ACHN (cell line): Measurements from ENCODE around the gene MARVELD1.

ENCODE experiments used
- DNase-seq: peaks from one replicate; pipeline ENCODE4 v3.0.0-alpha.2; 2015
- in situ Hi-C: cut with HindIII; loops from 2 replicates; pipeline ENCODE4 v1.10.0; 2017; ENCODE audit warnings: low sequenced_read_pairs, low pct_ligation_motif_present, low pct_unique_long_range_greater_than_20kb

MARVELD1 gene

DNA sequence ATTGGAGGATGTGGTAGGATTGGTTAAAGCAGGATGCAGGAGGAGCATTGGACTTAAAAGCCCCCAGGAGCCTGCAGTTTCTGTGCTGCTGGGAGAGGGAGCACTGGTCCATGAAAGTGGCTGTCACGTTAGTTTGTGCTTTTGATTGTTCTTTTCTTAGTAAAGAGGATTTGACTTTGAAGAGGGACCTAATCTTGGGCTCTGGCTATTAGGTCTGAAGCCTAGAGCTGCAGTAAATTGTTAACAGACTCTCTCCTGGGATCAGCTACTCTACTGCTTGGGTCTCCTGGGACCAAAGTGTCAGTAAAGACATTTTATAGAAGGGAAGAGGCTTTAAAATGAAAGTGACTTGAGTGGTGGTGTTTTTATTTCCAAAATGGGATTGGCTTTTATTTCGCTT lies 27.1 kb downstream of the MARVELD1 start:
- in situ Hi-C loops, result no loop called here

DNA sequence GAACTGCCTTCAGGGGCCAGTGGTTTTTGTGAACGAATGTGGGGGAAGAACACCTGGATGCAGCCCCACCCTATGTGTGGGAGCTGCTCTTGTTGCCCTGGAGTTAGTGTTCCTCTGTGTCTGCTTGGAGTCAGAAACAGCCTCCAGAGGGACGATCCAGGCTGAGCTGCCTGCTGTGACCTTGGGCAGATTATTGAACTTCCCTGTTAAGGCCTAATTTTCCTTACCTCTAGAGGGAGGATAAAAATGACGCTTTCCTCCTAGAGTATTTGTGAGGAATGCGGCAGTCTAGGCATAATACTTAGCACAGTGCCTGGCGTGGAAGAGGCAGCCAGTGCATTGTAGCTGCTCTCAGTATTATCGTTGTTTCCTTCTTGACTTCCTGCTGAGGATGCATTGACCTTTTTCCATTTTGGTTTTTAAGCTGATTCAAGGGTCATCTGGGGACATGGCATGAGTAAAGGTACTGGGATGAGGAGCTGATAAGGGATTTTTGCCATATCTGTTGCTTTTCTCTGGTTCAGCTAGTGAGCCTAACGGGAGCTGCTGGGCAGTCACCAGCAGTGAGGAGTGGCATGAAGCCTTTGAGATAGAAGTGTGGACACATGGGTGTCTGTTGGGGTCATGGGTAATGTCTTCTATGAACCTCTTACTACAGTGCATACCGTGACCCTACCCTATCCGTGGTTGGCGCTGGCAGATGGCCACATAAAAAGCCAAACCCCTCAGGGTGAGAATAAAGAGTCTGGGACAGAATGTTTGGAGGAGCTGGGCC lies 29.8 kb downstream of the MARVELD1 start:
- in situ Hi-C loops, result no loop called here
- no peak for DNase-seq

More for the DNA sequence above, 27.1 kb downstream of the MARVELD1 start:
- no peak for DNase-seq

DNA sequence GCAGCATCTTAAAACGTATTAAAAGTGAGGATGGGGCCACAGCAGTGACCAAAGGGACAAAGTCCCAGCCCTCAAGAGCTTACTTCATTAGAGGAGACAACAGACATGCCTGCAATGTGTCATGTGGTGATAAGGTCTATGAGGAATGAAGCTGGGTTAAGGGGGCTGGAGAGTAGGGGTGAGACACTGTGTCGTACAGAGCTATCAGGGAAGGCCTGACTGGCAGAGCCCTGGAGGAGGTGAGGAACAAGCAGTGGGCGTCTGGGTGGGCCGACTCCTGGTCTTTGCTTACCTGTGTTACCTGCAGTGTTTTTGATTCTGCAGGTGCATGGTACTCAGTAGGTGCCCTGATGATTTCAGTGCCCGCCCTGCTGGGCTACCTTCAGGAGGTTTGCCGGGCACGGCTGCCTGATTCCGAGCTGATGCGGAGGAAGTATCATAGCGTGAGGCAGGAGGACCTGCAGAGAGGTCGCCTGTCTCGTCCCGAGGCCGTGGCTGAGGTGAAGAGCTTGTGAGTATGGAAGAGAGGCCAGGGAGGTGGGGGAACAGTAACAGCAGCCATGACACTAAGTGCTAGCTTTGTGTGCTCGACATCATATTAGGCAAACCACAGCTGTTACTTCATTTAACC lies 31.0 kb downstream of the MARVELD1 start:
- no peak for DNase-seq
- in situ Hi-C loops, result no loop called here

- in situ Hi-C loops, result no loop called here
- no peak for DNase-seq
Measured at GRCh38 chr10:97747573-97747972, 34.0 kb downstream of the MARVELD1 start.

- in situ Hi-C loops, result no loop called here
- no peak for DNase-seq
Measured at GRCh38 chr10:97748116-97748515, 34.6 kb downstream of the MARVELD1 start.

DNA sequence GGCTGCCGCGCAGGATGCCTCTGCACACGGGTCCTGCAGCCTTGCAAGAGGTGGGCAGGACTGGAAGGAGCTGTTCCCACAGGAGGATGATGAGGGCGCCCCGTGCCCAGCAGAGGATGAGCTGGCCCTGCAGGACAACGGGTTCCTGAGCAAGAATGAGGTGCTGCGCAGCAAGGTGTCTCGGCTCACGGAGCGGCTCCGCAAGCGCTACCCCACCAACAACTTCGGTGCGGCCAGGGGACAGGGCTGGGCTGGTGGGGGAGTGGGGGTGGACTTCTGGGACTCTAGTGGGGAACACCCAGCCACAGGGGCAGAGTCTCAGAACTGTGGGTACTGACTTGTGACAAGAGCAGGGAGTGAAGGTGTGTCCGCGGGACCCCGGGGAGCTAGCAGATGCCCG lies 39.4 kb downstream of the MARVELD1 start:
- DNase-seq, result no peak
- in situ Hi-C loops, result loop anchor here (25.0 kb wide), 1 partner anchor 109 kb away; no protein-coding TSS in a partner anchor

- no peak for DNase-seq
- in situ Hi-C loops, result loop anchor here (25.0 kb wide), 1 partner anchor 108 kb away; no protein-coding TSS in a partner anchor
Measured at GRCh38 chr10:97754726-97755125, 41.2 kb downstream of the MARVELD1 start.

GRCh38 chr10:97755718-97756117 lies 42.2 kb downstream of the MARVELD1 start:
- DNase-seq, result no peak
- in situ Hi-C loops, result loop anchor here (25.0 kb wide), 1 partner anchor 107 kb away; no protein-coding TSS in a partner anchor

GRCh38 chr10:97757471-97757870 lies 43.9 kb downstream of the MARVELD1 start:
- DNase-seq, result no peak
- in situ Hi-C loops, result loop anchor here (25.0 kb wide), 1 partner anchor 105 kb away; no protein-coding TSS in a partner anchor

- DNase-seq, result peak; percentile 71
- in situ Hi-C loops, result loop anchor here (25.0 kb wide), 1 partner anchor 103 kb away; no protein-coding TSS in a partner anchor
Measured at GRCh38 chr10:97759158-97759887, 45.8 kb downstream of the MARVELD1 start.

DNA sequence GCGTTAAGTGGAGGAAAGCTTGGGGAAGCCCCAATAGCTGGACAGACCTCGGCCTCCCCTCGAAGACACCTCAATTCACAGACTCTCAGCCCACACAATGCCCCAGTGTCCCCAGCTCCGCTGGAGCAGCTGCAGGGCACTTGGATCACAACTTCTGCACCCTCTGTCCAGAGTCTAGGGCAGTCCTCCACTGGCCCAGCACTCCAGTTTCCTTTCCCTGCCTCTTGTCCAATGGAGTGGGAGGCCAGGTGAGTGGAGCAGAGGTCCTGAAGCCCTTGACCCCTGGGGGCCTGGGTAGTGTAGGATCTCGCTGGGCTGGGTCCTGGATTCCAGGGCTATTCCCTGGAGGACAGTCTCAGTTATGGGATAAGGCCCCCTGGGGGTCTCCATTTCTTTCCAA lies 46.4 kb downstream of the MARVELD1 start:
- DNase-seq, result no peak
- in situ Hi-C loops, result loop anchor here (25.0 kb wide), 1 partner anchor 102 kb away; no protein-coding TSS in a partner anchor

DNA sequence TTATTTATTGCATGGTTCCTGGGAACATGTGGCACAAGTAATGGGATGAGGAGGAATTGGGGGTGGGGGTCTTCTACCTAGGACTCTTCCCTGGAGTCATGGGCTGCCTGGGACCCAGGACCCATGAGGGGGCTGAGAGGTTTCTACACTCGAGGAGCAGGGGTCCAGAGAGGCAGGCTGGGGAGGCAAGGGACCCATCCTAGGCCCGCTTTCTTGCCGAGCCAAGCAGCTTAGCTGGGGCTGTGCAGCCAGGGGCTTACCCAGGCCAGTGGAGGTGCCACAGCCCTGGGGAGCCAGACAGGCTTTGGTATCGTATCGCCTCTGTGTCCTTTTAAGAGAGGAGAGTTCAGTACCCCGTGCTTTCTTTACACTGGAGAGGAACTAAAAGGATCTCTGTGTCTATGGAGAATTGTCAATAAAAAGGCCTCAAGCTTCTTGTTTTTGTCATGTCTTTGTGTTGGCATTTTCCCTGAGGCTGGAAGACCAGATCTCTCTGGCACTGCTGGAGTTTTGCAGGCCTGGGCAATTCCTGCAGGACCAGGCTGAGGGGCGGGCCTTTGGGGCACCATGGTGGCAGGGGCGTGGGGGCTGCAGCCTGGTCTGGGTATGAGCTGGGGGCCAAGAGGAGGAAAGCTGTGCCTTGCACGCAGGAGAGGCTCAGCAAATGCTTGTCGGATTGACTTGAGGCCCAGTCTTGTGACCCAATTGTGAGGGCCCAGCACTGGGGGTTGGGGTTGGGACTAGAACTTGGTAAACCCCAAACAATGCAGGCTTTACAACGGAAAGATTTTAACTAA lies 47.1 kb downstream of the MARVELD1 start:
- DNase-seq, result no peak
- in situ Hi-C loops, result loop anchor here (25.0 kb wide), 1 partner anchor 102 kb away; no protein-coding TSS in a partner anchor

GRCh38 chr10:97761331-97761865 lies 47.9 kb downstream of the MARVELD1 start:
- in situ Hi-C loops, result loop anchor here (25.0 kb wide), 1 partner anchor 101 kb away; no protein-coding TSS in a partner anchor
- no peak for DNase-seq

- in situ Hi-C loops, result loop anchor here (25.0 kb wide), 1 partner anchor 100 kb away; no protein-coding TSS in a partner anchor
Measured at GRCh38 chr10:97762056-97762455, 48.5 kb downstream of the MARVELD1 start.

DNA sequence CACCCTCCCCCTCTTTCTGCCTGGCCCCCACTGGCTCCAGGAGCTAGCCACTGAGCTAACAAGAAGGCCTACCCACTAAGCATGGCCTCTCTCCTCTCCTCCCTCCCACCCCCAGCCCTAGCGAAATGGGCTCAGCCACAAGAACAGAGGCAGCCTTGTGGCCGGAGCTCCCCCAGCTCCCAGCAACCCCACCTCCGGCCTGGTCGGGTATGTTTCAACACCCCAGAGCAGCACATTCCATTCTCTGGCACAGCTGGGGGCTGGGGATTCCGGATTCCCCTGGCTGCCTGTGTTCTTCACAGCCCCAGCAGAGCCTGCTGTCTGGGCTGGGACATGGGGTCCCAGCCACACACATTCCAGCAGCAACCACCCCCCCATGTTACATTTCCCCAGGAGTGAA lies 49.3 kb downstream of the MARVELD1 start:
- DNase-seq, result no peak
- in situ Hi-C loops, result loop anchor here (25.0 kb wide), 1 partner anchor 99 kb away; no protein-coding TSS in a partner anchor

More at GRCh38 chr10:97762056-97762455, 48.5 kb downstream of the MARVELD1 start:
- no peak for DNase-seq

GRCh38 chr10:97763411-97763810 lies 49.9 kb downstream of the MARVELD1 start:
- DNase-seq, result no peak
- in situ Hi-C loops, result loop anchor here (25.0 kb wide), 1 partner anchor 99 kb away; no protein-coding TSS in a partner anchor

GRCh38 chr10:97763947-97764346 lies 50.4 kb downstream of the MARVELD1 start:
- DNase-seq, result no peak

More at GRCh38 chr10:97763947-97764346, 50.4 kb downstream of the MARVELD1 start:
- in situ Hi-C loops, result loop anchor here (25.0 kb wide), 1 partner anchor 98 kb away; no protein-coding TSS in a partner anchor
